B cell (primary cell): ENCODE measurements around the gene ZBTB46.

Experiments
- CTCF ChIP-seq: fragments of 200-600 bp; IDR thresholded peaks from one replicate; pipeline ENCODE4 v1.8.0; 2022; ENCODE audit warnings: antibody characterized with exemption, mild to moderate bottlenecking
- EZH2 ChIP-seq: IDR thresholded peaks from 2 replicates; pipeline ENCODE4 v1.6.1; 2012; ENCODE audit warnings: borderline replicate concordance, low read depth, mild to moderate bottlenecking, moderate library complexity, low read length; ENCODE audit not compliant: insufficient read depth, poor library complexity, severe bottlenecking

GRCh38 chr20:63846128-63846771 is 15.2 kb upstream of the ZBTB46 start:
- no peak for TF ChIP-seq CTCF
- TF ChIP-seq EZH2: no peak
